SK-N-SH (cell line): ENCODE data around the gene CIAO3.

Experiments
- GATA2 ChIP-seq: sonication (generic); formaldehyde crosslinking; IDR thresholded peaks from 2 replicates; pipeline ENCODE4 v1.5.0; 2020; ENCODE audit warnings: mild to moderate bottlenecking, missing genetic modification reagents
- RXRA ChIP-seq: IDR thresholded peaks from 2 replicates; pipeline ENCODE4 v1.4.0; 2012; ENCODE audit warnings: low read depth, mild to moderate bottlenecking, borderline replicate concordance
- TEAD4 ChIP-seq: IDR thresholded peaks from 2 replicates; pipeline ENCODE4 v1.4.0; 2012; ENCODE audit warnings: mild to moderate bottlenecking, borderline replicate concordance; ENCODE audit not compliant: insufficient read depth
- TF ChIP-seq, protein P1 (sequence below): IDR thresholded peaks from 2 replicates; pipeline ENCODE4; 2012
- TF ChIP-seq, protein P2 (sequence below): fragments of 200-600 bp; sonication (generic); IDR thresholded peaks from 2 replicates; pipeline ENCODE4 v1.6.1; 2017; ENCODE audit warnings: antibody characterized with exemption, mild to moderate bottlenecking, moderate library complexity
- TF ChIP-seq, protein P3 (sequence below): IDR thresholded peaks from 2 replicates; pipeline ENCODE4 v1.4.0; 2012; ENCODE audit warnings: low read depth

DNA sequence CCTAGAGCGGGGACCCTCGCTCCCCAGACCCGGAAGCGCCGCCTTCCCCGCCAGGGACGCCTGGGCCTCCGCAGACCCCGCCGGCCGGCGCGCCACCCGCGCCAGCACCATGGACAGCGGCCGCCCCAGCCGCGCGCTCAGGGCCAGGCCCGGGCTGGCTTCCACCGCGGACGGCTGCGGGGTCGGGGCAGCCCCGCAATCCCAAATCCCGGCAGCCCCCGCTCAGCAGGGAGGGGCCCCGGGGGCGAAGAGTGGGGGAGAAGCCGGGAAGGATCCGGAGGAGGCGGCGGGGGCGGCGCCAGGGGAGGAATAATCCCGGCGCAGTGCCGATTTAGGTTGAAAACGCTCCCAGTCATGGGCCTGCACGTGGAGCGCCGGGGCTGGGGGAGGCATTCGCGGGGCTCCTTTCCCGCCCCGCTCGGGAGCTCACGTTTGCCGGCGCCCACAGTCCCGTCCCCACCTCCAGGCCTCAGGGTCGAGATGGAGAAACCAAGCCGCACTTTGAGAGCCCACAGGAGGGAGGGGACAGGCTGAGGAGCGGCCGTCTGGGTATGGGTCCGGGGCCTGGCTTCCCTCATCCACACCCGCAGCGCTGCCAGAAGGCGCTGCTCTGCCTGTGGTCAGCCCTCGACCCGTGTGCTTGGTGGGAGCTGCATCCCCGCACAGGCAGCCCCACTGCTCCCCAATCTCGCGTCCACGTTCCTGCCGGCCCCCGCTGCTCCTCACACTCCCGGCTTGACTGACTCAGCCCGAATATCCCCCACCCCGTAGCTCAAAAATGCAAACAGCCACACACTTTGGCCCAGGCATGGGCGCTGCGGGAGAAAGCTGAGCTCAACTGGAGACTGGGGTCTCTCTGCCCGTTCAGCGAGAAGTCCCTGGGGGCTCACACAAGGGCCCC is 39.9 kb downstream of the CIAO3 start:
- TF ChIP-seq, protein P1, sequence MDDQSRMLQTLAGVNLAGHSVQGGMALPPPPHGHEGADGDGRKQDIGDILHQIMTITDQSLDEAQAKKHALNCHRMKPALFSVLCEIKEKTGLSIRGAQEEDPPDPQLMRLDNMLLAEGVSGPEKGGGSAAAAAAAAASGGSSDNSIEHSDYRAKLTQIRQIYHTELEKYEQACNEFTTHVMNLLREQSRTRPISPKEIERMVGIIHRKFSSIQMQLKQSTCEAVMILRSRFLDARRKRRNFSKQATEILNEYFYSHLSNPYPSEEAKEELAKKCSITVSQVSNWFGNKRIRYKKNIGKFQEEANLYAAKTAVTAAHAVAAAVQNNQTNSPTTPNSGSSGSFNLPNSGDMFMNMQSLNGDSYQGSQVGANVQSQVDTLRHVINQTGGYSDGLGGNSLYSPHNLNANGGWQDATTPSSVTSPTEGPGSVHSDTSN: no peak
- TF ChIP-seq, protein P2, sequence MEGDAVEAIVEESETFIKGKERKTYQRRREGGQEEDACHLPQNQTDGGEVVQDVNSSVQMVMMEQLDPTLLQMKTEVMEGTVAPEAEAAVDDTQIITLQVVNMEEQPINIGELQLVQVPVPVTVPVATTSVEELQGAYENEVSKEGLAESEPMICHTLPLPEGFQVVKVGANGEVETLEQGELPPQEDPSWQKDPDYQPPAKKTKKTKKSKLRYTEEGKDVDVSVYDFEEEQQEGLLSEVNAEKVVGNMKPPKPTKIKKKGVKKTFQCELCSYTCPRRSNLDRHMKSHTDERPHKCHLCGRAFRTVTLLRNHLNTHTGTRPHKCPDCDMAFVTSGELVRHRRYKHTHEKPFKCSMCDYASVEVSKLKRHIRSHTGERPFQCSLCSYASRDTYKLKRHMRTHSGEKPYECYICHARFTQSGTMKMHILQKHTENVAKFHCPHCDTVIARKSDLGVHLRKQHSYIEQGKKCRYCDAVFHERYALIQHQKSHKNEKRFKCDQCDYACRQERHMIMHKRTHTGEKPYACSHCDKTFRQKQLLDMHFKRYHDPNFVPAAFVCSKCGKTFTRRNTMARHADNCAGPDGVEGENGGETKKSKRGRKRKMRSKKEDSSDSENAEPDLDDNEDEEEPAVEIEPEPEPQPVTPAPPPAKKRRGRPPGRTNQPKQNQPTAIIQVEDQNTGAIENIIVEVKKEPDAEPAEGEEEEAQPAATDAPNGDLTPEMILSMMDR: no peak
- TF ChIP-seq GATA2 (CRISPR knock-in tag) (no peak), RXRA (no peak), TEAD4 (no peak)
- TF ChIP-seq, protein P3, sequence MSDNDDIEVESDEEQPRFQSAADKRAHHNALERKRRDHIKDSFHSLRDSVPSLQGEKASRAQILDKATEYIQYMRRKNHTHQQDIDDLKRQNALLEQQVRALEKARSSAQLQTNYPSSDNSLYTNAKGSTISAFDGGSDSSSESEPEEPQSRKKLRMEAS: no peak
